ENCODE measurements around the gene ACER3.

GRCh38 chr11:76863196-76863777 is 2.6 kb downstream of the ACER3 start:
- TF ChIP-seq POLR2A (IDR thresholded peaks at IDR 0.05) (no peak), CTCF (IDR thresholded peaks at IDR 0.05) (no peak)

All from gastroesophageal sphincter (tissue), 3 donors.